ENCODE measurements around the gene ARPP21.

Gene ARPP21

GRCh38 chr3:35679409-35680080, 40.2 kb downstream of the ARPP21 start:
- H3K27ac Mint-ChIP-seq: no peak overlapping the region
- H3K4me1 Mint-ChIP-seq: no peaks in the 10 kb centered on the region
- ATAC-seq (no peak), DNase-seq (no peak)
- no peak overlapping the region for H3K4me3 Mint-ChIP-seq
- H3K9me3 Mint-ChIP-seq: no peaks in the 10 kb centered on the region
- H3K27me3 Mint-ChIP-seq: no peaks in the 10 kb centered on the region

- no peak overlapping the region for H3K4me3 Mint-ChIP-seq
- ATAC-seq: no peak
- H3K27me3 Mint-ChIP-seq: no peaks in the 10 kb centered on the region
- no peaks in the 10 kb centered on the region for H3K4me1 Mint-ChIP-seq
- H3K9me3 Mint-ChIP-seq: no peaks in the 10 kb centered on the region
- DNase-seq: no peak
- H3K27ac Mint-ChIP-seq: peak overlapping the region in 1 of 2 donors; percentile 7
These were observed 41.7 kb downstream of the ARPP21 start for GRCh38 chr3:35680866-35681650.

DNA sequence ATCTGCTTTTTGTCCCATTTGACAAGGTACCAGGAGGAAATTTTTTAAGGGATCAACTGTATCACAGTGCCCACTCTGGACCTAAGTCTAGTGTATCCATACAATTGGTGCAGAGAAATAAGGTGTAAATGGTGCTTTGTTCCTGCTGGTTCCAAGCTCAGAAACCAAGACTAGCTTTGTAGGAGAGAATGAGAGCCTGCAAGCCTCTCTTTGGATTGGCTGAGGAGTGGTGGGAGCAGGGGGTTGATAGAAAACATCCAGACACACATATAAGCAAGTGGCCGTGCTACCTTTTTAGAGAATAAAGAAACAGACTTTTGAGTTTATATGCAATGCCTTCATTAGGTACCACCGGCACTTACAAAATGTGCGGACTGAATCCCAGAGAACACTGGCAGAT, 45.8 kb downstream of the ARPP21 start:
- no peaks in the 10 kb centered on the region for H3K9me3 Mint-ChIP-seq

DNA sequence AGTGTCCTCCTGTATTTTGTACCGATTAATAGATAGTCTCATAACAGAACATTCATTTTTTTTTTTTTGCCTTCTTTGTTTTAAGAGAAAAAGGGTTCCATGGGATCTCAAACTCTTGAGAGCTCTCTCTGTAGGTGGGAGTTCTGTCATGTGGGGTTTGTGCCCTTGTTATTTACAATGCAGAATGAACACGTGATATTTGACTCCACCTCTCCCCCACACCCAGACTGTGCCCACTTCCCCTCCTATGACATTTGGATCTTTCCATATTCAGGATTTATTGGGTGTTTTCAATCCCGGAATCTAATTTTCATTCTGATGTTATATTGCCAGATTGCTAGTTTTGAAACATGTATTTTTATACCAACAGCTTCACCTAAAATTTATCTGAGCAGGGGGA, 49.5 kb downstream of the ARPP21 start:
- H3K4me1 Mint-ChIP-seq: no peaks in the 10 kb centered on the region
- no peaks in the 10 kb centered on the region for H3K27me3 Mint-ChIP-seq
- H3K9me3 Mint-ChIP-seq: no peaks in the 10 kb centered on the region
- ATAC-seq (no peak), DNase-seq (no peak)
- H3K27ac Mint-ChIP-seq: no peak overlapping the region
- no peak overlapping the region for H3K4me3 Mint-ChIP-seq

More for the DNA sequence above, 45.8 kb downstream of the ARPP21 start:
- Mint-ChIP-seq H3K27me3 (no peaks in the 10 kb centered on the region), H3K27ac (no peak overlapping the region), H3K4me3 (no peak overlapping the region), H3K4me1 (no peaks in the 10 kb centered on the region)
- ATAC-seq: no peak
- DNase-seq: no peak

DNA sequence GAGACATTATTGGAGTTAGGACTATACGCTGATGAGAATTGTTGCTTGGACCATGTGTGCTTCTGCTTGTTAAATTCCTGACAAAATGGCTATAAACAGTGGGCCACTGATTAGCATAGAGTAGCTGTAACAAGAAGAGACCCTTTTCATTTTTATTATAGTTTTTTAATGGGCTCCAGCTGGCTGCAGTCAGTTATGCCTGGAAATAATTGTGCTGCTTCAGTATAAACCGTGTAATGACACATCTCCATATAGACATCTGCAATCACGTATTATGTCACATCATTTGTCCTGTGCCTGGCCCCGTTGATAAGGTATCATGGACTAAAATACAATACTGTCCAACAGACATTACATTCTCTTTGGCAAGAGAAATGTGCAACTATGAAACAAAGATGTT, 50.9 kb downstream of the ARPP21 start:
- no peaks in the 10 kb centered on the region for H3K4me1 Mint-ChIP-seq
- no peaks in the 10 kb centered on the region for H3K27me3 Mint-ChIP-seq
- no peak overlapping the region for H3K4me3 Mint-ChIP-seq
- DNase-seq: no peak
- H3K27ac Mint-ChIP-seq: no peak overlapping the region
- ATAC-seq: no peak
- no peaks in the 10 kb centered on the region for H3K9me3 Mint-ChIP-seq

DNA sequence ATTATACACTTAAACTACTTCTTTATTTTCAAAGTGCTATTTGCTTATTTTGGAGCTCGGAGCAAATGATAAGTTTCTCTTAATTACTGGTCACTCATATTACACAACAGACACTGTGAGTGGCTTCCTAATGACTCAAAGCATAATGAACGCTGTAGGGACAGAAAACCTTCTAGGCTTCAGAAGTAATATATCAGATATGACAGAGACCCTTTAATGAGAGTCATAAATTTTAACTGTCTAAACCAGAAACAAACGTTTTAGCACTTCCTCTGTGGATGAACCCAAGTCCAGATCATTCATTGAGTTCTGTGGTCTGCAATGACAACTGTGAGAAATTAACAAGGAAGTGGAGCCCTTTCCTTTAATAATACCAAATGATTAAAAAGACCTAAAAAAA, 66.6 kb downstream of the ARPP21 start:
- H3K9me3 Mint-ChIP-seq: no peaks in the 10 kb centered on the region
- no peak for ATAC-seq

DNA sequence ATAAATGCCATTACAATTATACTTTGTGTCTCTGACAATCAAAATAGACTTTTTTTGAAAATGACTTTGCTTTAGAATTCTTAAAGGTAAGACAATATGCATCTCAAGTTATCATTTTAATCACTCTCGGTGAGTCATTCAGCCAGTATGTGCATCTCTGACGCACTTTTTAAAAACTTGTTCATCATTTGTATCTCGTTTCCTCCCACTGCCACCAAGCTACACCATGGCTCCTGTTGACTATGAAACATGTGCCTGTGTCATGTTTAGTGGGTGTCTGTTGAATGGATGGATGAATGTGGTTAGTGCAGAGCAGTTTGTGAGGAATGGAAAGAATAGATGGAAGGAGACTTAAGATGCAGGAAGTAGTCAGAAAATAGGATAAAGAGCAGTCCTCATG, 68.6 kb downstream of the ARPP21 start:
- DNase-seq (no peak), ATAC-seq (no peak)
- H3K27me3 Mint-ChIP-seq: no peaks in the 10 kb centered on the region
- no peak overlapping the region for H3K27ac Mint-ChIP-seq
- no peak overlapping the region for H3K4me3 Mint-ChIP-seq
- no peaks in the 10 kb centered on the region for H3K4me1 Mint-ChIP-seq
- H3K9me3 Mint-ChIP-seq: no peaks in the 10 kb centered on the region

More for the DNA sequence above, 66.6 kb downstream of the ARPP21 start:
- DNase-seq: no peak
- H3K27ac Mint-ChIP-seq: no peak overlapping the region
- no peaks in the 10 kb centered on the region for H3K27me3 Mint-ChIP-seq
- H3K4me3 Mint-ChIP-seq: no peak overlapping the region
- H3K4me1 Mint-ChIP-seq: no peaks in the 10 kb centered on the region

GRCh38 chr3:35708394-35709271, 69.3 kb downstream of the ARPP21 start:
- no peaks in the 10 kb centered on the region for H3K4me1 Mint-ChIP-seq
- ATAC-seq: no peak

GRCh38 chr3:35709691-35710090, 70.4 kb downstream of the ARPP21 start:
- Mint-ChIP-seq H3K9me3 (no peaks in the 10 kb centered on the region), H3K4me1 (no peaks in the 10 kb centered on the region), H3K27me3 (no peaks in the 10 kb centered on the region), H3K4me3 (no peak overlapping the region), H3K27ac (no peak overlapping the region)
- DNase-seq (no peak), ATAC-seq (no peak)

More at GRCh38 chr3:35708394-35709271, 69.3 kb downstream of the ARPP21 start:
- peak overlapping the region in 1 of 2 donors; percentile 66 for H3K27ac Mint-ChIP-seq
- H3K27me3 Mint-ChIP-seq: no peaks in the 10 kb centered on the region
- H3K4me3 Mint-ChIP-seq: no peak overlapping the region
- H3K9me3 Mint-ChIP-seq: no peaks in the 10 kb centered on the region
- no peak for DNase-seq

DNA sequence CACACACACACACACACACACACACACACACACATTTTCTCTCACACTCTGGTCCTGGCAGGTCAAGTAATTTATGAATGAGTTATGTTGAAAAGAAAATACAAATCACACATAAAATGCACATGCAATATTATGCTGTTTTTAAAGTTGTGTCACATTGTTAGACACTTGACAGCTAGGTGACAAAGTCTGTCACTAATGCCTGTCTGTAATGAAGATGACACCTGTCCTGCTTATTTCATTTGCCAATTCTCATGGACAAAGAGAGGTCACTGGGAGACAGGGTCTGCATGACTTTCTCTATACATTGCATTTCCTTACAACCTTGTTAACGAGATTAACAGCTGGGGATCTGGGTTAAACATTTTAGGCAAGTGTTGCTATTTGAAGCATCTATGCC, 71.2 kb downstream of the ARPP21 start:
- Mint-ChIP-seq H3K27ac (no peak overlapping the region), H3K4me1 (no peaks in the 10 kb centered on the region), H3K9me3 (no peaks in the 10 kb centered on the region), H3K27me3 (no peaks in the 10 kb centered on the region), H3K4me3 (no peak overlapping the region)
- ATAC-seq (no peak), DNase-seq (no peak)

DNA sequence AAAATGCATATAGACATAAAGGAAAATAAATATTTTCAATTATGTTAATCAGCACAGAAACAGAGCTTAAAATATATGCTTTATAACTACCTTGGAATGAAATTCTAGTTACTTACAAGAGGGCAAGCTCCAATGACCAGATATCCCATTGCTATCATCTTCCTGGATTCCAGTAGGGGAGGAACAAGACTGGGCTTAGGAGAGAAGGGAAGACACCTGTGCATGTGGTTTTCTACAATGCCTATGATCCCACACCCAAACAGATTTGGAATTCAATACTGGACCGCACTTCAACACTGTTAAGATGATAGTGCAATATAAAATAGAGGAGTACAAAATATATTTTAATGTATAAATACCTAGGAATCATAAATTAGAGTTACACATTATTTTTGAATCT, 79.6 kb downstream of the ARPP21 start:
- no peak for ATAC-seq
- Mint-ChIP-seq H3K9me3 (no peaks in the 10 kb centered on the region), H3K27me3 (no peaks in the 10 kb centered on the region), H3K4me3 (no peak overlapping the region), H3K27ac (no peak overlapping the region), H3K4me1 (no peaks in the 10 kb centered on the region)
- DNase-seq: no peak

GRCh38 chr3:35721628-35722027, 82.3 kb downstream of the ARPP21 start:
- no peaks in the 10 kb centered on the region for H3K27me3 Mint-ChIP-seq
- no peak overlapping the region for H3K4me3 Mint-ChIP-seq
- ATAC-seq: no peak

DNA sequence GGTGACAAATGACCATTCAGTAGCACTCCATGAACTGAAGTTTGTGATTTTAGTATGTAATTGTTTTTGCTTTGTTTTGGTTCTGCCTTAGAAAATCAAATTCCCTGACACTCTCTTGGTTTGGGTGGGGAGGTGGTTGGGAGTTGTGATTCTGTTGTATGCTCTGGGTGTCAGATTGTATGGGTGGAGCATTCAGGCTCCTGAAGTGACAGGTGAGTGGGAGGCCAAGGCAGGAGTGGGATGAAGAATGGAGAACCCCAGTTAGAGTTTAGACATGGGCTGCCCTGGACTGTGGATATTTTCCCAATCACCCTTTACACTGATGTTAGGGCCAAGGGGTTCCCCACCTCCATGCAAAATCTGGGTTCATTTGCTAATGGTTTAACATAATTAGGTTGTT, 83.6 kb downstream of the ARPP21 start:
- DNase-seq (no peak), ATAC-seq (no peak)
- Mint-ChIP-seq H3K4me1 (no peaks in the 10 kb centered on the region), H3K27ac (no peak overlapping the region), H3K27me3 (no peaks in the 10 kb centered on the region), H3K9me3 (no peaks in the 10 kb centered on the region), H3K4me3 (no peak overlapping the region)

More at GRCh38 chr3:35721628-35722027, 82.3 kb downstream of the ARPP21 start:
- Mint-ChIP-seq H3K4me1 (no peaks in the 10 kb centered on the region), H3K9me3 (no peaks in the 10 kb centered on the region), H3K27ac (no peak overlapping the region)
- no peak for DNase-seq

DNA sequence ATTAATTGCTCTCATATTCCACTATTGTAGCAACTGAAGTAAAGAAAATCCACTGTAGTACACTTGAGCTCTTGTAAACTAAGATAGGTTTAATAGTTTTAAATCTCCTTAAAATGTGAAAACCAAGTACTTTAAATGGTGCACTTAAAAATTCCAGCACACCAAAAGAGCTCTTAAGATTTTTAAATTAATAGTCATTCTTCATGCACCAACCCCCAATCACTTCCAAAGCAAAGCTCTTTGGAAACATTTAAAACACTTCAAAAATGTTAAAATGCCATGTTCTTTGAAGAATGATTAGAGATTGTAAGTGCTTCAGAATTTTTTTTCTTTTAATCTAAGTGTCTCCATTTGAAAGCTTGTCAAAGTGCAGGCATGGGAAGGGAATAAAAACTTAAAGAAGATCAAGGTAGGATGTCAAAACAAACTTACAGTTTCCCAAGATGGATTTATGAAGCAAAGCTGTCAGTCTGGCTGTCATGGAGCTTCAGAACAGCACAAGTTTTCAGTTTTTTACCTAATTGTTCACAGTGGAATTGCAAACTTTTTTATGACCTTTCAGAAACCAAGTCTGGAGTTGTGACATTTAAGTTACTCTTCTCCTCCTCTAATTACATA, 84.3 kb downstream of the ARPP21 start:
- Mint-ChIP-seq H3K4me3 (no peak overlapping the region), H3K4me1 (no peaks in the 10 kb centered on the region), H3K9me3 (no peaks in the 10 kb centered on the region), H3K27ac (no peak overlapping the region), H3K27me3 (no peaks in the 10 kb centered on the region)
- ATAC-seq (no peak), DNase-seq (no peak)

DNA sequence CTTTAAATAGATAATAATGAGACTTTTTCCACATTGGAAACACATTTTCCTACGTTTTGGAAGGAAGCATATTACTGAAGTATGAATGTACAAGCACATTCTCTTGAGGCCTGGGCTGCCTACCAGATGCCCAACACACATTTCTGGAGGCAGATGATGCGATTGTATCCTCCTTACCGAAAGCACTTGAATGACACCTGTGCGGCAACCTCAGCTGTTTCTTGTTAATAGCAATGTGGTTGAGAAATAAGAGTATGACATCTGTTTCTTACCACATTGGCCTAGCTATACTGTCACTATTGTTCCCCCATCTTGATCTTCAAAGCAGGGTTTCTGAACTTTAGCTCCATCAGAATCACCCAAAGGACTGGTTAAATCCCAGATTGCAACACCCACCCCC, 84.8 kb downstream of the ARPP21 start:
- no peak for ATAC-seq
- Mint-ChIP-seq H3K27ac (no peak overlapping the region), H3K4me1 (no peaks in the 10 kb centered on the region), H3K27me3 (no peaks in the 10 kb centered on the region), H3K9me3 (no peaks in the 10 kb centered on the region), H3K4me3 (no peak overlapping the region)
- DNase-seq: no peak

All from stimulated activated naive CD8-positive, alpha-beta T cell treated with anti-CD3 and anti-CD28 coated beads, Interleukin-15, amount 100 ng/mL, for 72 hours (primary cell).